ENCODE data around the gene SGIP1. TPM values are rescaled to one million over a fixed set of nuclear protein-coding genes. Genes with fewer than 3 reads are reported as not detected.

SGIP1 gene
- total RNA-seq, 3 donors from 2014 or later = 3.1 to 6.6 (median 3.5) TPM

DNA sequence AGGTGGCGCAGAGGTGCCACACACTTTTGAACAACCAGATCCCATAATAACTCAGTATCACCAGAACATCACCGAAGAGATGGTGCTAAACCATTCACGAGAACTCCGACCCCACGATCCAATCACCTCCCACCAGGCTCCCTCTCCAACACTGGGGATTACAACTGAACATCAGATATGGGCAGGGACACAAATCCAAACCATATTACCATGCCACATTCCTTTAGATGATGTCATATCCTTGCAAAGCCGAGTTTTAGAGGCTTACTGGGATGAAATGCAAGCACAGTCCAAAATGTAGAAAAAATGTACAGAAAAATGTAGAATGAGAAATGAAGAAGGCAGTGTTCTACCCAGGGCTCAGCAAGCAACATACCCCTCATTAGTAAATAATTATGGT is 64.7 kb downstream of the SGIP1 start:
- Histone ChIP-seq H3K36me3 (no peaks in the 10 kb centered on the region), H3K27me3 (no peaks in the 10 kb centered on the region), H3K4me1 (no peaks in the 10 kb centered on the region), H3K4me3 (no peak overlapping the region), H3K9me3 (peaks cover 0 to 4% of the 10 kb centered on the region in 2 donors), H3K27ac (no peak overlapping the region)
- no peak for DNase-seq (ENCODE audit: low spot score in 2 of 2)
- intact Hi-C loops (cut with DNase I; ENCODE audit: low total_unique reads) = no loop called here
- TF ChIP-seq, protein P1, sequence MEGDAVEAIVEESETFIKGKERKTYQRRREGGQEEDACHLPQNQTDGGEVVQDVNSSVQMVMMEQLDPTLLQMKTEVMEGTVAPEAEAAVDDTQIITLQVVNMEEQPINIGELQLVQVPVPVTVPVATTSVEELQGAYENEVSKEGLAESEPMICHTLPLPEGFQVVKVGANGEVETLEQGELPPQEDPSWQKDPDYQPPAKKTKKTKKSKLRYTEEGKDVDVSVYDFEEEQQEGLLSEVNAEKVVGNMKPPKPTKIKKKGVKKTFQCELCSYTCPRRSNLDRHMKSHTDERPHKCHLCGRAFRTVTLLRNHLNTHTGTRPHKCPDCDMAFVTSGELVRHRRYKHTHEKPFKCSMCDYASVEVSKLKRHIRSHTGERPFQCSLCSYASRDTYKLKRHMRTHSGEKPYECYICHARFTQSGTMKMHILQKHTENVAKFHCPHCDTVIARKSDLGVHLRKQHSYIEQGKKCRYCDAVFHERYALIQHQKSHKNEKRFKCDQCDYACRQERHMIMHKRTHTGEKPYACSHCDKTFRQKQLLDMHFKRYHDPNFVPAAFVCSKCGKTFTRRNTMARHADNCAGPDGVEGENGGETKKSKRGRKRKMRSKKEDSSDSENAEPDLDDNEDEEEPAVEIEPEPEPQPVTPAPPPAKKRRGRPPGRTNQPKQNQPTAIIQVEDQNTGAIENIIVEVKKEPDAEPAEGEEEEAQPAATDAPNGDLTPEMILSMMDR (IDR thresholded peaks at IDR 0.05) = no peak
- TF ChIP-seq POLR2AphosphoS5 (IDR thresholded peaks at IDR 0.05) (no peak), POLR2A (IDR thresholded peaks at IDR 0.05) (no peak)

DNA sequence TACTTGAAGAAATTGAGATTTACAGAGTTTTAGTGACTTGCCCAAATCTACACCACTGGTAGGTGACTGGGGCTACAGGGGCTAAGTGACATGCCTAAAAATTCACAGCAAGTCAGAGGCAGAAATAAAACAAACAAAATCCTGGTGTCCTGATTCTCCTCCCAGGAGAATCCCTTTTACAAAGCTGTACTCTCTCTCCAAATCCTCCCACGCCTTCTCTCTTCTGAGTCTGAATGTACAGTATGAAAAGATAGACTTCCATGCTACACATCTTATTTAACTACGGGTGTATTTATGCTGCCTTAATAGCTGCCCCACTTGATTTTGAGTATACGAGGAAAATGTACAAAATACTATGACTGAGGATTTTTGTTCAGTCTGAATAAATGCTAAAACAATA is 65.4 kb downstream of the SGIP1 start:
- Histone ChIP-seq H3K4me3 (no peak overlapping the region), H3K9me3 (peaks cover 0 to 4% of the 10 kb centered on the region in 2 donors), H3K4me1 (no peaks in the 10 kb centered on the region), H3K27me3 (no peaks in the 10 kb centered on the region), H3K36me3 (no peaks in the 10 kb centered on the region), H3K27ac (no peak overlapping the region)
- TF ChIP-seq POLR2AphosphoS5 (IDR thresholded peaks at IDR 0.05) (no peak), POLR2A (IDR thresholded peaks at IDR 0.05) (no peak)
- TF ChIP-seq, protein P1 (IDR thresholded peaks at IDR 0.05) = no peak
- intact Hi-C loops (cut with DNase I; ENCODE audit: low total_unique reads) = no loop called here
- DNase-seq (ENCODE audit: low spot score in 2 of 2) = no peak

DNA sequence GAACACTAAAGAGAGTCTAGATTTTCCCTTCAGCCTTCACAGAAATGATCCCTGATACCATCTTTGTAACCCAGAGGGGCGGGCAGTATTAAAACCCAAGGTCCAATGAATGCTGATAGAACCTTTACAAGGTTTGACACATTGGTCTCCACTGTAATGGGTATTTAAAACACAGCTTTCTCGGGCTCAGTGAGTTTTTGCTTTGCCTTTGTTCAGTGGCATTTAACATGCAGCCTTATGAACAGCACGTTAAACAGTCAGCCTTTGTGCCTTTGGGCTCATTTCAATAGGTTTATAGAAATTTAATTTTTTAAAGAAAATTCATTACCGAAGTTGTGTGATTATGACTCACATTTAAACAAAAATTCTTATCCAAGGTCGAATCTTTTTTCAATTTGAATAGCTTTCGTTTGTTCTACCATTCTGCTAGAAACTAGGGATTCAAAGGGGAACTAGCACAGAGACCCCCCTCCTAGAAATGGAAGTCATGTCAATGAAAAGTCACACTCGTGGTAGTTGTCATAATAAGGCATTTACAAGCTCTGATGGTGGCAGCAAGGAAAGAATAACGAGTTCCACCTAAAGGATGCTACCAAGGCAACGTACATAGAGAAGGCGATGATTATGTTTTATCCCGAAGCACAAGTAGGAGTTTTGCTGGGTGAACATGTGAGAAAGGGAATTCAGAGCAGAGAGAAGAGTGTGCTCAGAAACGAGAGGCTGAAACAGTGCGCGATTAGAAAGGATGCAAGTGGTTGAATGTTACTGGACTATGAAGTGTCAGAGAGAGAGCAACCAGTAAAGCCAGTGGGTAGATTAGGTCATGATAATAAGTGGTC is 66.2 kb downstream of the SGIP1 start:
- TF ChIP-seq, protein P1 (IDR thresholded peaks at IDR 0.05) = no peak
- no peak for TF ChIP-seq POLR2AphosphoS5 (IDR thresholded peaks at IDR 0.05)
- no peak for TF ChIP-seq POLR2A (IDR thresholded peaks at IDR 0.05)
- Histone ChIP-seq H3K27me3 (no peaks in the 10 kb centered on the region), H3K36me3 (no peaks in the 10 kb centered on the region), H3K4me3 (no peak overlapping the region), H3K27ac (no peak overlapping the region), H3K9me3 (peaks cover 0 to 4% of the 10 kb centered on the region in 2 donors), H3K4me1 (no peaks in the 10 kb centered on the region)
- intact Hi-C loops (cut with DNase I; ENCODE audit: low total_unique reads) = no loop called here
- no peak for DNase-seq (ENCODE audit: low spot score in 2 of 2)

DNA sequence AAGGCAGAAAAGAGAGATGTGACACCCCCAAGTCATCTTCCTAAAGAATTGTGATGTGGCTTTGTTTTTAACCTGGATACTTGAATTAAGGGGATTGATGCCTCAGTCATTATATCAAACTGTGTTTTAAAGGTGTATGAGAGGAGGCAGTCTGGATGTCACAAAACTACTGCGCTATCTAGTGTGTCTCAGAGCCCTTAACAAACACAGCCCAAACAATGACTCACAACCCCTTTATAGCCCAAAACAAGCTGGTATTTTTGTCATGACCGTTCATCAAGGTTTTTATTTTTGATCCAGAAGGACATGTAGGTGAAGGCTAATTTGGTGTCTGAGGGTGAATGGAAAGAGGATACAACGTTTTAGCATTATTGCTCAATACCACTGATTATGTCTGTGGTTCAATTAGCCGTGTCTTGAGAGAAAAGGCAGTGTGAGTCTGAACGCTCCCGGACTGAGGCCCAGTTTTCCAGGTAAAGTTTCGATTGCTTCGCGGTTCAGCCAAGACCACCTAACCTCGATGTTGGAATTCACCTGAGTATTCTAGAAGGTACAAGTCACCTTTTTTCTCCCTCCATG is 71.6 kb downstream of the SGIP1 start:
- no peaks in the 10 kb centered on the region for H3K9me3 ChIP-seq
- no peak overlapping the region for H3K27ac ChIP-seq
- TF ChIP-seq POLR2A (IDR thresholded peaks at IDR 0.05) = no peak
- TF ChIP-seq, protein P1 (IDR thresholded peaks at IDR 0.05) = no peak
- no peak for TF ChIP-seq POLR2AphosphoS5 (IDR thresholded peaks at IDR 0.05)
- intact Hi-C loops (cut with DNase I; ENCODE audit: low total_unique reads) = no loop called here
- DNase-seq (ENCODE audit: low spot score in 2 of 2) = no peak
- H3K4me3 ChIP-seq = no peak overlapping the region
- no peaks in the 10 kb centered on the region for H3K27me3 ChIP-seq
- H3K4me1 ChIP-seq = no peaks in the 10 kb centered on the region
- H3K36me3 ChIP-seq = no peaks in the 10 kb centered on the region

DNA sequence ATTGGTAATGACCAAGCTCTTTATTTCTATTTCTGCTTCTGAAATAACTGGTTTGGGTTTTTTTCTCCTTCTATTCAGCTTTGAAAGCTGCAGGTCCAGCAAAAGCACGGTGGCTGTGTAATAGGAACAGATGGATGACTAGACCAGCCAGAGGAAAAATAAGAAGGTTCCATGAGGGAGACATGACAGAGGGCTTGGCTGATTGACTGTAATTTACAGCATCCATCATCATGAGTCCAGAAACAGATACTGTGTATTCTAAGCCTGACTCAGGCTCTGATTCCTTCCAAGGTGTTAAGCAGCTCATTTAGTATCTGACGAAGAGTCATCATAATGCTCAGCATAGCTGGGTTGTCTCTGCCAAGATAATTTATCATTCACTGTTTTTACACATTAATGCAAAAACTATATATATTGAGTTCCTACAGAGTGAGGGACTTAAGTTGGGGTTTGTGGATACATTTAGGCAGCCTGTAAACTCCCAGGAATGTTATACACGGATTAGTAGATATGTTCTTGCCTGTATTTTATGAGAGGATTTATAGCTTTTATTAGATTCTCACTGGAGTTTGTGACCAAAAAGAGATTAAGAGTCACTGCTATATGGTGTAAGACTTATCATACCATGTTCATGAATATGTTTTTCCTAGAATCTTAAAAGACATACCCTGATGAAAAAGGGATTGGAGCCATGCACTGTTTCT is 72.6 kb downstream of the SGIP1 start:
- no peaks in the 10 kb centered on the region for H3K4me1 ChIP-seq
- no peak for DNase-seq (ENCODE audit: low spot score in 2 of 2)
- H3K27ac ChIP-seq = no peak overlapping the region
- H3K4me3 ChIP-seq = no peak overlapping the region
- no peak for TF ChIP-seq POLR2A (IDR thresholded peaks at IDR 0.05)
- no peak for TF ChIP-seq POLR2AphosphoS5 (IDR thresholded peaks at IDR 0.05)
- TF ChIP-seq, protein P1 (IDR thresholded peaks at IDR 0.05) = no peak
- no peaks in the 10 kb centered on the region for H3K27me3 ChIP-seq
- no peaks in the 10 kb centered on the region for H3K36me3 ChIP-seq
- H3K9me3 ChIP-seq = no peaks in the 10 kb centered on the region
- intact Hi-C loops (cut with DNase I; ENCODE audit: low total_unique reads) = no loop called here
